K562 (cell line): Measurements from ENCODE around the gene FHL1. TPM values are rescaled to one million over a fixed set of nuclear protein-coding genes. Genes with fewer than 3 reads are reported as not detected.

Experiments
- ATAC-seq: fragments of 200-7000 bp; cut with Tn5 transposase; 3 replicates; pipeline ENCODE4 v1.9.1; 2020; ENCODE audit warnings: moderate library complexity
- BruUV-seq: library from RNA; stranded (reverse); fragments of 400-500 nt; replicated peaks from 2 replicates; lab custom pipeline; 2021; lab: Mats Ljungman, UMichigan
- CTCF ChIA-PET: fragments of 300-600 bp; formaldehyde crosslinking; extraction: SDS; loops from one replicate; lab custom pipeline; 2021; ENCODE audit warnings: low intra/inter-chr PET ratio; lab: Yijun Ruan, JAX
- POLR2A ChIA-PET: fragments of 300-600, 350-650 bp; sonication (Branson Sonifier 250); formaldehyde crosslinking; extraction: SDS; loops from one replicate; lab custom pipeline; 2021; ENCODE audit warnings: antibody characterized with exemption, inconsistent platforms; lab: Yijun Ruan, JAX
- DNase-seq, 4 experiments: peaks; one replicate each; pipeline versions ENCODE4 v3.0.0 to v3.0.0-alpha.2; 2011 to 2018; ENCODE audit warnings: low spot score in 3 of 4, mixed read lengths in 3 of 4; ENCODE audit errors: extremely low read depth in 1 of 4
- FAIRE-seq: peaks from 2 replicates; lab custom pipeline; 2011; peaks lifted over from hg19 to GRCh38; lab: Jason Lieb, UNC
- H2AFZ ChIP-seq: 2 replicates; pipeline ENCODE4 v1.6.0; 2011; ENCODE audit warnings: low read depth, low read length, control low read depth, inconsistent platforms
- H3K27ac ChIP-seq: fragments of 200-600 bp; 3 replicates; pipeline ENCODE4 v1.8.0; 2011; ENCODE audit warnings: low read depth, mild to moderate bottlenecking, control low read depth, inconsistent platforms, low read length, moderate library complexity, mixed read lengths; ENCODE audit errors: extremely low read depth
- H3K27me3 ChIP-seq, 2 experiments: fragments of 300-600 bp in 1 of 2; 2 replicates in 1 of 2; 3 replicates in 1 of 2; pipeline versions ENCODE4 v1.6.0 to v1.8.0; 2011; ENCODE audit warnings: inconsistent platforms in 2 of 2, low read length in 2 of 2, mild to moderate bottlenecking in 1 of 2, mixed read lengths in 1 of 2, moderate library complexity in 1 of 2; ENCODE audit not compliant: control insufficient read depth in 2 of 2, insufficient read depth in 2 of 2
- H3K36me3 ChIP-seq: fragments of 300-600 bp; 3 replicates; pipeline ENCODE4 v1.8.0; 2011; ENCODE audit warnings: mild to moderate bottlenecking, low read length, inconsistent platforms; ENCODE audit not compliant: control insufficient read depth, insufficient read depth
- H3K4me1 ChIP-seq, 2 experiments: fragments of 200-600 bp in 1 of 2; replicated peaks in 1 of 2; 2 replicates in 1 of 2; 3 replicates in 1 of 2; pipeline versions ENCODE4 v1.5.1 to v1.8.0; 2011; ENCODE audit warnings: inconsistent platforms in 2 of 2, low read length in 2 of 2, mild to moderate bottlenecking in 1 of 2, mixed read lengths in 1 of 2, moderate library complexity in 1 of 2; ENCODE audit not compliant: control insufficient read depth in 2 of 2, insufficient read depth in 2 of 2
- H3K4me2 ChIP-seq: 2 replicates; pipeline ENCODE4 v1.6.1; 2011; ENCODE audit warnings: low read length, control low read depth, inconsistent platforms, mixed read lengths; ENCODE audit not compliant: insufficient read depth
- H3K4me3 ChIP-seq: fragments of 200-600 bp; sonication (generic), shearing (Covaris generic); 2 replicates; pipeline ENCODE4 v1.5.1; 2016; ENCODE audit warnings: control low read depth, inconsistent platforms
- H3K79me2 ChIP-seq: fragments of 200-600 bp; 3 replicates; pipeline ENCODE4 v1.8.0; 2011; ENCODE audit warnings: low read length, inconsistent platforms; ENCODE audit not compliant: control insufficient read depth, insufficient read depth
- H3K9ac ChIP-seq, 2 experiments: 2 replicates each; pipeline versions ENCODE4 v1.6.0 to v1.6.1; 2011; ENCODE audit warnings: low read depth in 2 of 2, low read length in 2 of 2, control low read depth in 1 of 2, inconsistent platforms in 1 of 2, mild to moderate bottlenecking in 1 of 2, mixed read lengths in 1 of 2; ENCODE audit not compliant: insufficient read depth in 1 of 2
- H3K9me1 ChIP-seq: one replicate; pipeline ENCODE4 v1.6.0; 2011; ENCODE audit warnings: inconsistent platforms, mild to moderate bottlenecking, low read length, moderate library complexity; ENCODE audit not compliant: control insufficient read depth, insufficient read depth
- H3K9me3 ChIP-seq: replicated peaks from 2 replicates; pipeline ENCODE4 v1.5.1; 2011; ENCODE audit warnings: low read depth, low read length, inconsistent platforms; ENCODE audit not compliant: control insufficient read depth, insufficient read depth
- H4K20me1 ChIP-seq: replicated peaks from 2 replicates; pipeline ENCODE4 v1.6.1; 2011; ENCODE audit warnings: low read length, inconsistent platforms, mixed read lengths; ENCODE audit not compliant: control insufficient read depth, insufficient read depth
- DACH1 ChIP-seq: fragments of 450-650 bp; IDR thresholded peaks from 2 replicates; pipeline ENCODE4 v1.6.1; 2018; ENCODE audit not compliant: partially characterized antibody
- HLTF ChIP-seq: fragments of 450-650 bp; IDR thresholded peaks from 2 replicates; pipeline ENCODE4 v1.6.1; 2016
- KAT8 ChIP-seq: fragments of 450-650 bp; IDR thresholded peaks from 2 replicates; pipeline ENCODE4 v1.6.1; 2016; ENCODE audit warnings: low read depth, mild to moderate bottlenecking
- TBP ChIP-seq: optimal IDR thresholded peaks from 2 replicates; pipeline ENCODE3; 2011; ENCODE audit warnings: low read depth, low read length, improper control_type of control experiment
- YY1 ChIP-seq, 3 experiments: IDR thresholded peaks; 2 replicates each; pipeline ENCODE4 v1.6.1; 2011; ENCODE audit warnings: low read length in 2 of 3, mild to moderate bottlenecking in 2 of 3, moderate library complexity in 2 of 3, borderline replicate concordance in 1 of 3, control low read depth in 1 of 3, low read depth in 1 of 3; ENCODE audit not compliant: insufficient read depth in 3 of 3, insufficient replicate concordance in 2 of 3, control insufficient read depth in 1 of 3, insufficient read length in 1 of 3; ENCODE audit errors: extremely low read depth in 1 of 3
- ZNF197 ChIP-seq: fragments of 200-800 bp; sonication (Bioruptor generic); IDR thresholded peaks from 2 replicates; pipeline ENCODE4 v1.6.1; 2016; ENCODE audit warnings: low read depth, missing genetic modification characterization, missing compliant biosample characterization
- ZNF551 ChIP-seq: fragments of 250-450 bp; sonication (Bioruptor Pico); IDR thresholded peaks from 2 replicates; pipeline ENCODE4 v1.5.0; 2021; ENCODE audit warnings: mild to moderate bottlenecking, moderate library complexity
- ZNF584 ChIP-seq: fragments of 200-800 bp; sonication (Bioruptor generic); IDR thresholded peaks from 2 replicates; pipeline ENCODE4 v1.6.1; 2016; ENCODE audit warnings: low read depth, mild to moderate bottlenecking, missing genetic modification characterization, missing compliant biosample characterization
- WGBS: fragments of 100-300 bp; shearing (Covaris generic); methylation state at CpG from one replicate; pipeline ENCODE4 v1.1.6; 2016; ENCODE audit warnings: low coverage, mixed read lengths; ENCODE audit not compliant: insufficient coverage; ENCODE audit errors: missing lambda C conversion rate; 5-methylcytosine and 5-hydroxymethylcytosine counted together
- in situ Hi-C: fragments of 300-500 bp; cut with MboI; formaldehyde crosslinking; loops from 4 replicates; pipeline ENCODE4 v1.15.0; 2018; ENCODE audit warnings: inconsistent platforms, mixed read lengths
- intact Hi-C: fragments of 100-400 bp; cut with micrococcal nuclease; formaldehyde crosslinking; loops from 2 replicates; pipeline ENCODE4 v1.14.2; 2022
- polyA plus RNA-seq, 8 experiments: library from polyadenylated mRNA; depleted of rRNA in 4 of 8; stranded (reverse) in 5 of 8; unstranded in 3 of 8; fragments of >200 nt; fragmentation: Nextera tagmentation in 2 of 8; fragmentation: Illumina TruSeq in 1 of 8; extraction: Ambion mirVana in 2 of 8; extraction: Trizol in 1 of 8; gene quantifications; 2 replicates each; pipeline versions ENCODE4 v1.2.1 to v1.2.3, GENCODE V29; 2011 to 2014; ENCODE audit warnings: inconsistent platforms in 1 of 8, missing spikeins in 1 of 8
- total RNA-seq, 7 experiments: library from RNA; depleted of rRNA in 6 of 7; stranded (reverse); fragments of >200 nt in 6 of 7; fragmentation: Illumina TruSeq in 2 of 7; extraction: Trizol in 2 of 7; gene quantifications; 2 replicates each; pipeline versions ENCODE4 v1.2.1 to v1.2.3, GENCODE V29; 2011 to 2021; ENCODE audit warnings: low replicate concordance in 1 of 7
- TF ChIP-seq, protein P1 (sequence below), 2 experiments: IDR thresholded peaks; 2 replicates each; pipeline ENCODE4 v1.6.1; 2011; ENCODE audit warnings: borderline replicate concordance in 1 of 2, control low read depth in 1 of 2, low read depth in 1 of 2, low read length in 1 of 2, mild to moderate bottlenecking in 1 of 2, mixed read lengths in 1 of 2, moderate library complexity in 1 of 2; ENCODE audit not compliant: insufficient read depth in 1 of 2, insufficient read length in 1 of 2, poor library complexity in 1 of 2, severe bottlenecking in 1 of 2; ENCODE audit errors: extremely low read depth in 1 of 2

Gene FHL1
- total and polyA plus RNA-seq, 9 of the 15 experiments (the other 6 are each of a cell fraction or from before 2014, with no cell fraction given): 0.03 to 3.0 (median 0.13) TPM; not detected in 1

- Histone ChIP-seq H3K27ac (no peak overlapping the region), H3K9me1 (no peaks in the 10 kb centered on the region), H3K36me3 (no peaks in the 10 kb centered on the region), H3K4me2 (no peak overlapping the region), H3K9me3 (no peaks in the 10 kb centered on the region), H3K27me3 (peaks cover 2 to 23% of the 10 kb centered on the region in 2 experiments), H4K20me1 (no peaks in the 10 kb centered on the region), H3K79me2 (no peaks in the 10 kb centered on the region), H3K4me3 (no peak overlapping the region), H3K4me1 (peaks cover 0 to 3% of the 10 kb centered on the region in 2 experiments; a peak in 2 of 5 replicates), H2AFZ (no peak overlapping the region), H3K9ac (no peak overlapping the region)
- in situ Hi-C loops (no loop called here), intact Hi-C loops (loop anchor here (5.0 kb wide), 1 partner anchor 180 kb away; no protein-coding TSS in a partner anchor)
- ATAC-seq (no peak), FAIRE-seq (no peak), DNase-seq (no peak)
- no peak for TF ChIP-seq DACH1
- no peak for TF ChIP-seq KAT8
- TF ChIP-seq HLTF: no peak
- no peak for TF ChIP-seq TBP
- no peak for TF ChIP-seq ZNF551 (CRISPR knock-in tag)
- TF ChIP-seq, protein P1, sequence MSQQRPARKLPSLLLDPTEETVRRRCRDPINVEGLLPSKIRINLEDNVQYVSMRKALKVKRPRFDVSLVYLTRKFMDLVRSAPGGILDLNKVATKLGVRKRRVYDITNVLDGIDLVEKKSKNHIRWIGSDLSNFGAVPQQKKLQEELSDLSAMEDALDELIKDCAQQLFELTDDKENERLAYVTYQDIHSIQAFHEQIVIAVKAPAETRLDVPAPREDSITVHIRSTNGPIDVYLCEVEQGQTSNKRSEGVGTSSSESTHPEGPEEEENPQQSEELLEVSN (IDR thresholded peaks at IDR 0.05; ENCODE audit: borderline replicate concordance in 1 of 2, extremely low read depth in 1 of 2, insufficient read depth in 1 of 2, insufficient read length in 1 of 2, low read depth in 1 of 2, low read length in 1 of 2, poor library complexity in 1 of 2, severe bottlenecking in 1 of 2): no peak
- TF ChIP-seq ZNF197 (CRISPR knock-in tag): no peak
- no peak for TF ChIP-seq YY1 (IDR thresholded peaks at IDR 0.05; ENCODE audit: borderline replicate concordance in 1 of 3, control insufficient read depth in 1 of 3, extremely low read depth in 1 of 3, insufficient read depth in 3 of 3, insufficient read length in 1 of 3, insufficient replicate concordance in 2 of 3, low read depth in 1 of 3, low read length in 2 of 3)
- no peak for TF ChIP-seq ZNF584 (CRISPR knock-in tag)
- BruUV-seq: no TSS peak
- POLR2A ChIA-PET: interaction anchor here (1.1 kb wide), 1 partner anchor 8 kb away, joined by 5 read pairs; no protein-coding TSS in a partner anchor
- CTCF ChIA-PET: no interaction called here
- WGBS: 0% methylated on average over 2 of the region's 6 CpGs
Observed at GRCh38 chrX:136206916-136207315, 59.6 kb downstream of the FHL1 start.
